H9 (cell line): Measurements from ENCODE around the gene EEF1A1. TPM values are rescaled to one million over a fixed set of nuclear protein-coding genes. Genes with fewer than 3 reads are reported as not detected.
A peak's percentile ranks its signal among the peaks of the same experiment; 100 is the strongest.
"Not testable (repeated sequence)": the region's sequence is repeated elsewhere in the genome, so short reads cannot be mapped to it uniquely, and the experiment has no call there.

ENCODE experiments used
- DNase-seq: peaks from one replicate; pipeline ENCODE4 v3.0.0-alpha.2; 2017
- H2AFZ ChIP-seq: one replicate; pipeline ENCODE4 v1.6.1; 2013; ENCODE audit warnings: mild to moderate bottlenecking, low read length, control low read depth, moderate library complexity
- H2AK5ac ChIP-seq: 2 replicates; pipeline ENCODE4 v1.6.1; 2013; ENCODE audit warnings: low read length, control low read depth, mixed read lengths; ENCODE audit not compliant: insufficient read length
- H2BK120ac ChIP-seq: one replicate; pipeline ENCODE4 v1.6.1; 2013; ENCODE audit warnings: low read depth, mild to moderate bottlenecking, low read length, control low read depth, inconsistent platforms; ENCODE audit not compliant: poor library complexity, severe bottlenecking
- H2BK12ac ChIP-seq: 2 replicates; pipeline ENCODE4 v1.6.1; 2013; ENCODE audit warnings: low read length, control low read depth, mixed read lengths, low read depth; ENCODE audit not compliant: insufficient read length
- H2BK15ac ChIP-seq: 2 replicates; pipeline ENCODE4 v1.6.1; 2013; ENCODE audit warnings: low read depth, low read length, control low read depth
- H2BK20ac ChIP-seq: one replicate; pipeline ENCODE4 v1.6.1; 2013; ENCODE audit warnings: low read depth, mild to moderate bottlenecking, low read length, control low read depth, inconsistent platforms; ENCODE audit not compliant: poor library complexity, severe bottlenecking
- H2BK5ac ChIP-seq: 2 replicates; pipeline ENCODE4 v1.6.1; 2013; ENCODE audit warnings: low read length, control low read depth, mixed read lengths; ENCODE audit not compliant: insufficient read length
- H3K14ac ChIP-seq: 2 replicates; pipeline ENCODE4 v1.6.1; 2013; ENCODE audit warnings: low read length, control low read depth; ENCODE audit not compliant: insufficient read depth
- H3K18ac ChIP-seq: 2 replicates; pipeline ENCODE4 v1.6.1; 2013; ENCODE audit warnings: low read depth, mild to moderate bottlenecking, mixed read lengths, low read length, control low read depth; ENCODE audit not compliant: insufficient read length
- H3K23ac ChIP-seq: 2 replicates; pipeline ENCODE4 v1.6.1; 2013; ENCODE audit warnings: low read length, control low read depth, mixed read lengths, low read depth; ENCODE audit not compliant: insufficient read length
- H3K23me2 ChIP-seq: 2 replicates; pipeline ENCODE4 v1.6.1; 2013; ENCODE audit warnings: low read depth, mild to moderate bottlenecking, mixed read lengths, low read length, control low read depth; ENCODE audit not compliant: insufficient read length, poor library complexity, severe bottlenecking
- H3K27ac ChIP-seq: 2 replicates; pipeline ENCODE4 v1.5.1; 2013; ENCODE audit warnings: low read length, control low read depth, mixed read lengths, low read depth; ENCODE audit not compliant: insufficient read length
- H3K27me3 ChIP-seq: 2 replicates; pipeline ENCODE4 v1.6.1; 2013; ENCODE audit warnings: low read length, control low read depth, inconsistent platforms; ENCODE audit not compliant: insufficient read depth
- H3K4ac ChIP-seq: 2 replicates; pipeline ENCODE4 v1.6.1; 2013; ENCODE audit warnings: low read depth, mild to moderate bottlenecking, control low read depth, inconsistent platforms, low read length, moderate library complexity
- H3K4me1 ChIP-seq: 2 replicates; pipeline ENCODE4 v1.6.1; 2013; ENCODE audit warnings: low read length, control low read depth, inconsistent platforms; ENCODE audit not compliant: insufficient read depth
- H3K4me2 ChIP-seq: 2 replicates; pipeline ENCODE4 v1.6.1; 2013; ENCODE audit warnings: low read length, control low read depth, mixed read lengths; ENCODE audit not compliant: insufficient read length, insufficient read depth
- H3K56ac ChIP-seq: 2 replicates; pipeline ENCODE4 v1.6.1; 2013; ENCODE audit warnings: low read depth, mild to moderate bottlenecking, mixed read lengths, low read length, control low read depth; ENCODE audit not compliant: insufficient read length
- H3K79me1 ChIP-seq: 2 replicates; pipeline ENCODE4 v1.6.1; 2013; ENCODE audit warnings: low read depth, mild to moderate bottlenecking, moderate library complexity, low read length, control low read depth, inconsistent platforms; ENCODE audit not compliant: insufficient read depth, poor library complexity, severe bottlenecking
- H3K79me2 ChIP-seq: 2 replicates; pipeline ENCODE4 v1.6.1; 2013; ENCODE audit warnings: low read length, control low read depth, inconsistent platforms; ENCODE audit not compliant: insufficient read depth
- H3K9ac ChIP-seq: 2 replicates; pipeline ENCODE4 v1.6.1; 2013; ENCODE audit warnings: low read length, control low read depth, mixed read lengths; ENCODE audit not compliant: insufficient read length; ENCODE audit errors: extremely low read depth
- H3K9me3 ChIP-seq: one replicate; pipeline ENCODE4 v1.6.1; 2013; ENCODE audit warnings: low read depth, low read length, inconsistent platforms; ENCODE audit not compliant: control insufficient read depth
- H3T11ph ChIP-seq: one replicate; pipeline ENCODE4 v1.6.1; 2013; ENCODE audit warnings: mild to moderate bottlenecking, low read length, control low read depth, inconsistent platforms
- H4K20me1 ChIP-seq: one replicate; pipeline ENCODE4 v1.6.1; 2013; ENCODE audit not compliant: control insufficient read depth, insufficient read length, insufficient read depth
- H4K5ac ChIP-seq: 2 replicates; pipeline ENCODE4 v1.6.1; 2013; ENCODE audit warnings: low read depth, mild to moderate bottlenecking, mixed read lengths, low read length, control low read depth; ENCODE audit not compliant: insufficient read length
- H4K8ac ChIP-seq: replicated peaks from 2 replicates; pipeline ENCODE4 v1.6.1; 2013; ENCODE audit warnings: low read length, control low read depth, mixed read lengths, low read depth; ENCODE audit not compliant: insufficient read length
- H4K91ac ChIP-seq: 2 replicates; pipeline ENCODE4 v1.6.1; 2013; ENCODE audit warnings: low read depth, mild to moderate bottlenecking, moderate library complexity, mixed read lengths, low read length, control low read depth; ENCODE audit not compliant: insufficient read length
- H3K27ac Mint-ChIP-seq, 3 experiments: 2 replicates in 2 of 3; 3 replicates in 1 of 3; pipeline ENCODE4 v1.8.0; 2020 to 2021; ENCODE audit warnings: mixed read lengths in 3 of 3, mild to moderate bottlenecking in 1 of 3, moderate library complexity in 1 of 3
- H3K27me3 Mint-ChIP-seq: 2 replicates; pipeline ENCODE4 v1.8.0; 2021; ENCODE audit warnings: low read depth, mild to moderate bottlenecking, moderate library complexity, mixed read lengths
- H3K36me3 Mint-ChIP-seq, 3 experiments: 2 replicates in 2 of 3; 3 replicates in 1 of 3; pipeline ENCODE4 v1.8.0; 2020 to 2021; ENCODE audit warnings: low read depth in 3 of 3, mixed read lengths in 3 of 3; ENCODE audit not compliant: insufficient read depth in 1 of 3
- H3K4me1 Mint-ChIP-seq, 2 experiments: 2 replicates each; pipeline ENCODE4 v1.8.0; 2020; ENCODE audit warnings: mixed read lengths in 2 of 2
- H3K4me3 Mint-ChIP-seq, 2 experiments: 2 replicates in 1 of 2; 3 replicates in 1 of 2; pipeline ENCODE4 v1.8.0; 2020 to 2021; ENCODE audit warnings: mild to moderate bottlenecking in 2 of 2, mixed read lengths in 2 of 2, moderate library complexity in 1 of 2
- H3K9me3 Mint-ChIP-seq, 2 experiments: 2 replicates in 1 of 2; 3 replicates in 1 of 2; pipeline ENCODE4 v1.8.0; 2020; ENCODE audit warnings: mild to moderate bottlenecking in 2 of 2, mixed read lengths in 2 of 2, moderate library complexity in 1 of 2
- CTCF ChIP-seq: fragments of 200-600 bp; sonication (generic); conservative IDR thresholded peaks from 3 replicates; pipeline ENCODE4 v1.8.0; 2021; ENCODE audit warnings: antibody characterized with exemption, mild to moderate bottlenecking
- WGBS: extraction: QIAGEN DNeasy Blood & Tissue Kit; methylation state at CpG from one replicate; pipeline ENCODE4 v1.1.7; 2013; ENCODE audit warnings: missing lambda C conversion rate, low lambda C conversion rate, mixed read lengths; ENCODE audit not compliant: insufficient read length; ENCODE audit errors: extremely low coverage; 5-methylcytosine and 5-hydroxymethylcytosine counted together
- total RNA-seq: library from RNA; stranded (reverse); gene quantifications from 2 replicates; pipeline ENCODE4 v1.2.1, GENCODE V29; 2021

The EEF1A1 gene
- total RNA-seq, 1 experiment from 2014 or later = 13,057 TPM

GRCh38 chr6:73560182-73560732, 39.4 kb upstream of the EEF1A1 start:
- Histone ChIP-seq H3K27me3 (no peaks in the 10 kb centered on the region), H2BK15ac (no peak overlapping the region), H4K20me1 (no peaks in the 10 kb centered on the region), H3K18ac (no peak overlapping the region), H3K23me2 (no peaks in the 10 kb centered on the region), H4K8ac (no peak overlapping the region), H3K4ac (no peak overlapping the region), H3K23ac (no peak overlapping the region), H2BK12ac (no peak overlapping the region), H4K91ac (no peak overlapping the region), H3K79me2 (no peaks in the 10 kb centered on the region), H3K79me1 (no peaks in the 10 kb centered on the region), H3K9ac (no peak overlapping the region), H2BK20ac (no peak overlapping the region), H3K56ac (no peak overlapping the region), H3T11ph (no peak overlapping the region), H4K5ac (no peak overlapping the region), H2AFZ (no peak overlapping the region), H3K27ac (no peak overlapping the region), H2BK120ac (no peak overlapping the region), H3K14ac (no peak overlapping the region), H3K4me1 (peaks cover 4% of the 10 kb centered on the region), H3K9me3 (no peaks in the 10 kb centered on the region), H2AK5ac (no peak overlapping the region), H2BK5ac (no peak overlapping the region), H3K4me2 (no peak overlapping the region)
- H3K27ac Mint-ChIP-seq = no peak overlapping the region
- TF ChIP-seq CTCF = no peak
- no peak overlapping the region; a peak in 1 of 5 replicates for H3K4me3 Mint-ChIP-seq
- no peaks in the 10 kb centered on the region for H3K36me3 Mint-ChIP-seq
- DNase-seq = no peak
- no peaks in the 10 kb centered on the region for H3K27me3 Mint-ChIP-seq
- H3K9me3 Mint-ChIP-seq = no peaks in the 10 kb centered on the region; a peak in 1 of 5 replicates
- peaks cover 28 to 38% of the 10 kb centered on the region in 2 experiments for H3K4me1 Mint-ChIP-seq
- no CpG with 5 or more reads among the region's 8 CpGs for WGBS

GRCh38 chr6:73559399-73559794, 38.6 kb upstream of the EEF1A1 start:
- not testable (repeated sequence) for H3K9ac ChIP-seq, H3K4me2 ChIP-seq, H3K14ac ChIP-seq, H3K36me3 Mint-ChIP-seq, H3T11ph ChIP-seq, DNase-seq, H2BK12ac ChIP-seq, H4K91ac ChIP-seq, H4K20me1 ChIP-seq, H2BK20ac ChIP-seq, H2BK5ac ChIP-seq, H3K23ac ChIP-seq, H2BK15ac ChIP-seq, H3K9me3 ChIP-seq, H2AFZ ChIP-seq, H3K56ac ChIP-seq, H4K8ac ChIP-seq, H3K27me3 ChIP-seq, H3K79me1 ChIP-seq, H3K4me3 Mint-ChIP-seq, H3K4me1 ChIP-seq, H3K79me2 ChIP-seq, H2BK120ac ChIP-seq, H2AK5ac ChIP-seq, H3K23me2 ChIP-seq, H3K4ac ChIP-seq, H3K27ac ChIP-seq, H4K5ac ChIP-seq, H3K18ac ChIP-seq, H3K27me3 Mint-ChIP-seq, H3K9me3 Mint-ChIP-seq
- peaks cover 26 to 32% of the 10 kb centered on the region in 2 experiments for H3K4me1 Mint-ChIP-seq
- no CpG with 5 or more reads among the region's 12 CpGs for WGBS
- H3K27ac Mint-ChIP-seq = peak overlapping the region in 2 of 3 experiments; percentile 25 to 59; a peak in 2 of 7 replicates
